ENCODE measurements around the gene TDRD10.

The TDRD10 gene

GRCh38 chr1:154579374-154579773, 77.4 kb downstream of the TDRD10 start:
- DNase-seq: no peak

- no peak for DNase-seq
These were observed 79.7 kb downstream of the TDRD10 start for GRCh38 chr1:154581766-154582165.

- no peak for DNase-seq
These were observed 80.9 kb downstream of the TDRD10 start for GRCh38 chr1:154582885-154583284.

- DNase-seq: no peak
These were observed 81.8 kb downstream of the TDRD10 start for GRCh38 chr1:154583773-154584172.

GRCh38 chr1:154584267-154584994, 82.4 kb downstream of the TDRD10 start:
- DNase-seq: no peak

GRCh38 chr1:154586231-154586630, 84.2 kb downstream of the TDRD10 start:
- DNase-seq: no peak

GRCh38 chr1:154586641-154587040, 84.6 kb downstream of the TDRD10 start:
- no peak for DNase-seq

- no peak for DNase-seq
These were observed 87.8 kb downstream of the TDRD10 start for GRCh38 chr1:154589780-154590179.

- DNase-seq: no peak
These were observed 88.7 kb downstream of the TDRD10 start for GRCh38 chr1:154590756-154591155.

GRCh38 chr1:154591206-154591605, 89.2 kb downstream of the TDRD10 start:
- no peak for DNase-seq

- no peak for DNase-seq
These were observed 91.4 kb downstream of the TDRD10 start for GRCh38 chr1:154593390-154593789.

GRCh38 chr1:154594811-154595210, 92.8 kb downstream of the TDRD10 start:
- DNase-seq: no peak

GRCh38 chr1:154595621-154596020, 93.6 kb downstream of the TDRD10 start:
- no peak for DNase-seq

Data from stimulated activated CD4-positive, alpha-beta T cell treated with anti-CD3 and anti-CD28 coated beads, Interleukin-15, amount 100 ng/mL, for 24 hours (primary cell).